KG1 (cell line): ENCODE measurements around the gene INSRR.

Experiments used
- DNase-seq: peaks from one replicate; lab custom pipeline; 2025; lab: John Stamatoyannopoulos, UW

The INSRR gene

GRCh38 chr1:156874572-156875340, 15.8 kb upstream of the INSRR start:
- no peak for DNase-seq

GRCh38 chr1:156874142-156874541, 15.2 kb upstream of the INSRR start:
- DNase-seq = no peak

- DNase-seq = no peak
These were observed 14.7 kb upstream of the INSRR start for GRCh38 chr1:156873659-156874058.

GRCh38 chr1:156869455-156869854, 10.5 kb upstream of the INSRR start:
- no peak for DNase-seq

GRCh38 chr1:156868341-156868740, 9.4 kb upstream of the INSRR start:
- DNase-seq = no peak

GRCh38 chr1:156866249-156866909, 7.5 kb upstream of the INSRR start:
- no peak for DNase-seq

GRCh38 chr1:156865865-156866248, 6.9 kb upstream of the INSRR start:
- no peak for DNase-seq

- no peak for DNase-seq
These were observed 6.3 kb upstream of the INSRR start for GRCh38 chr1:156865258-156865657.

GRCh38 chr1:156864796-156865195, 5.9 kb upstream of the INSRR start:
- no peak for DNase-seq

- no peak for DNase-seq
These were observed 4.7 kb upstream of the INSRR start for GRCh38 chr1:156863631-156864030.

- DNase-seq = no peak
These were observed 4.2 kb upstream of the INSRR start for GRCh38 chr1:156862997-156863599.

- no peak for DNase-seq
These were observed 3.7 kb upstream of the INSRR start for GRCh38 chr1:156862584-156862983.

GRCh38 chr1:156860628-156861423, 1.9 kb upstream of the INSRR start, which contains the start of gene NTRK1:
Gene NTRK1, plus strand, starts transcription at chr1:156860865. Its CDS starts 70 bp downstream, at chr1:156860935.
- DNase-seq = no peak

GRCh38 chr1:156860113-156860627, 1.3 kb upstream of the INSRR start:
- DNase-seq = peak; percentile 52

- no peak for DNase-seq
These were observed 701 bp upstream of the INSRR start for GRCh38 chr1:156859523-156860112.

- no peak for DNase-seq
These were observed 361 bp downstream of the INSRR start for GRCh38 chr1:156858555-156858956.

GRCh38 chr1:156857532-156857931, 1.4 kb downstream of the INSRR start:
- no peak for DNase-seq

- DNase-seq = no peak
These were observed 2.6 kb downstream of the INSRR start for GRCh38 chr1:156856282-156856785.

GRCh38 chr1:156854634-156855033, 4.3 kb downstream of the INSRR start:
- DNase-seq = no peak

- DNase-seq = no peak
These were observed 5.2 kb downstream of the INSRR start for GRCh38 chr1:156853761-156854160.

- no peak for DNase-seq
These were observed 6.5 kb downstream of the INSRR start for GRCh38 chr1:156852418-156852874.
